Measurements from ENCODE around the gene FLYWCH1. TPM values are rescaled to one million over a fixed set of nuclear protein-coding genes. Genes with fewer than 3 reads are reported as not detected.

Gene FLYWCH1
- total RNA-seq, 1 donor from 2014 or later = 57.5 TPM

DNA sequence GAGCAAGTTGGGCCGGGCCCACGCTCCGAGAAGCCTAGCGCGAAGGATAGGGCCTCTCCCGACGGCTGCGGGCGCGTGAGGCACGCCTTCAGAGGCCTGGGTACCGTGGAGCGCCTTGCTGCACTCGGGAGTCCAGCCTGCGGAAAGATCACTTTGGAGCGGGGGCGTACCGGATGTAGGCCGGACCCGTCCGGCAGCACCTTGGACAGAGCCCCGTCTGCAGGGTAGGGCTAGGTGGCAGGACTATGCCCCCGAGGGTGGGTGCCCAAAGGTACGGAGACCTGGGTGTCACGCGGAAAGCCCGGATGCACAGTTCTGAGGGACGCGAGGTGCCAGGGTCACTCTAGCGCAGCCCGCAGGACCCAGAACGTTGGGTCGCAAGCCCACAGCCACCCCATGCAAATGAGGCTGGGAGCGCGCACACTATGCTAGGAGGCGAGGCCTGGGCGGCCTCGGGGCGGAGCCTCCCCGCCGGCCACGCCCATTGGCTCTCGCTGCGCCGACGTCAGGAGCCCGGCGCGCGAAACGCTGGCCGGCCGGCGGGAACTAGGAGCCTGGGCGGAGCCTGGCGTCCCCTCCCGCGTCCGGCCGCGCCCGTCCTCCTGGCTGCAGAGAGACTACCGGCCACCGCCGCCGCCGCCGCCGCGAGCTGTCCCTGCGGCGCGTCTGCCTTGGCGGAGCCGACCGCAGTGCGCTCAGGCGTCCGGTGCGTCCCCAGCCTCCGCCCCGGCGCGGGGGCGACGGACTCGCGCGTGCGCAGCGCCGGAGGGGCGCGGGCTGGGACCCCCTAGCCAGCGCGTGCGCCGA, 57.2 kb downstream of the FLYWCH1 start, which contains the start of gene PAQR4:
Gene PAQR4, plus strand, starts transcription at position 611 of the 807 bp plus-strand sequence. CDS start 327 bp downstream, outside the sequence.
- peak; percentile 87 for DNase-seq (ENCODE audit: low spot score)

- DNase-seq (ENCODE audit: low spot score) = peak; percentile 45
Measured at GRCh38 chr16:2969545-2970521, 58.1 kb downstream of the FLYWCH1 start.

DNA sequence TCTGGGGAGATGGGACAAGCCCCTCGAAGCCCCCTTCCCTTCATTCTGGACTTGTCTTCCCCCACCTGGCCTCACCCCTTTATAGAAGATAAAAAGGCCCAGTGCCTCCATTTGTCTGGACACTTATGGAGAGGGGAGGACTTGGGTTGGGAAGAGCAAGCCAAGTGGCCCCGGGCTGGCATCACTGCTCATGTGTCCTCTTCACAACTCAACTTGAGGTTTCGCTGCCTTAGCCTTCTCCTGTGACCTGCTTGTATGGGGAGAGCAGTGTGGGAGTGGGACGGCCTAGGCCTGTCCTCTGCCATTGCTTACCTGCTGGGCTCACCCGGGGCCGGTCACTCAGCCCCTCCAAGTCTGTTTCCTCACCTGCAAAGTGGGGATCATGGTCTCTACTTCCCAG, 58.8 kb downstream of the FLYWCH1 start:
- no peak for DNase-seq (ENCODE audit: low spot score)

DNA sequence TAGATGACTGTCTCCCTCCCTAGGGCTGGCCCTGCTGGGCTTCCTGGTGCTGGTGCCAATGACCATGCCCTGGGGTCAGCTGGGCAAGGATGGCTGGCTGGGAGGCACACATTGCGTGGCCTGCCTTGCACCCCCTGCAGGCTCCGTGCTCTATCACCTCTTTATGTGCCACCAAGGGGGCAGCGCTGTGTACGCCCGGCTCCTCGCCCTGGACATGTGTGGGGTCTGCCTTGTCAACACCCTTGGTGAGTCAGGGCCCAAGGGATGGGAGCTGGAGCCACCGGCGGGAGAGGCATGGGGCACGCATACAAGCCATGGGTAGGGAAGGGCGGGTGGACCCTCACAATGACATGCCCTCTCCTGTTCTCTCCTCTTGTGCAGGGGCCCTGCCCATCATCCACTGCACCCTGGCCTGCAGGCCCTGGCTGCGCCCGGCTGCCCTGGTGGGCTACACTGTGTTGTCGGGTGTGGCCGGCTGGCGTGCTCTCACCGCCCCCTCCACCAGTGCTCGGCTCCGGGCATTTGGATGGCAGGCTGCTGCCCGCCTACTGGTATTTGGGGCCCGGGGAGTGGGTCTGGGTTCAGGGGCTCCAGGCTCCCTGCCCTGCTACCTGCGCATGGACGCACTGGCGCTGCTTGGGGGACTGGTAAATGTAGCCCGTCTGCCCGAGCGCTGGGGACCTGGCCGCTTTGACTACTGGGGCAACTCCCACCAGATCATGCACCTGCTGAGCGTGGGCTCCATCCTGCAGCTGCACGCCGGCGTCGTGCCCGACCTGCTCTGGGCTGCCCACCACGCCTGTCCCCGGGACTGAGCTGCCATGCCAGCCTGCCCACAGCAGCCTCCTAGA, 59.6 kb downstream of the FLYWCH1 start:
- DNase-seq (ENCODE audit: low spot score) = no peak

- no peak for DNase-seq (ENCODE audit: low spot score)
Measured at GRCh38 chr16:2971985-2972784, 60.5 kb downstream of the FLYWCH1 start.

DNA sequence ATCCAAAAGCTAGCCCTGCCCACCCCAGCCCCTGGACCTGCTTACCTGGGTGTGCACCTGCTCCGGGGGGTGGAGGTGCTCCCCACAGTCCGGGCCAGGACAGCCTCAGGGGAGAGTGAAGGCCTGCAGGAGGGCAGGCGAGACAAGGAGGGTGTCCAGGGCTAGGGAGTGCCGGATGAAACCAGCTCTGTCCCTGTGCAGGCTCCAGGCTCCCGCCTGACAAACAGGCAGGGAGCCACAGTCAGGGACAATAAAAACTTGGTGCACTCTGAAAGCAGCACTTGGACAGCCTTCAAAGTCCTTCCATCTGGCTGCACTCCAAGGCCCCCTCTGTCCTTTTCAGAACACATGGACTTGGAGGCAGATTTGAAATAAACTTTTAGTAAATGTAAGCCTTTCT, 61.4 kb downstream of the FLYWCH1 start:
- no peak for DNase-seq (ENCODE audit: low spot score)

DNA sequence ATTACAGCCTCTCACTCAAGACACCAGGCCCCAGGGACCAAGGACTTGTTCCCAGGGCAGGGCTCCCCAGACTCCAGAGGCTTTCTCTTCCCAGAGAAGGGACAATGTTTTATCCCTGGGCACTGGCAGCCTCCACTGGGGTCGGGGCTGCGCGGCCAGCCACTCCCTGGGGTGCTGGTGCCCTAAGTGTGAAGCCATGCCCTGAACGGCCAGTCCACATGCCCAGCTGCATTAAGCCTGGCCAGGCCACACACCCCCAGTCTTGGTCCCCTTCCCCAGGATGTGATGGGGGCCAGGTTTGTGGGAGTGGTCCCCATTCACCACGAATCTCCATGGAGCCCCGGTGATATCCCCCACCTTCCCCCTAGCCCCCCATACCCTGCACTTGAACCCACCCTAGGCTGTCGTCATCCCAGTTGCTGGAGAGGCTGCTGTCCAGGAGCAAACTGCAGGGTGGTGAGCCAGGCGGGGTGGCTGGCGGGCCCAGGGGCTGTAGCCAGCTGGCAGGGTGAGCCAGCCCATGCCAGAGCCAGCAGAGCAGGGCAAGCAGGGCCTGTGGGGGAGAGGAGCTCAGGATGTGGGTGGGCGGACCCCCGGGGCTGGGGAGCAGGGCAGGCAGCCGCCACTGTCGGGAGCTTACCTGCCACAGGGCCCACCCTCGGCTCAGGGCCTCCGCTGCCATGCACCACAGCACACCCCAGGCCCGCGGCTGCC, 62.0 kb downstream of the FLYWCH1 start:
- no peak for DNase-seq (ENCODE audit: low spot score)

- no peak for DNase-seq (ENCODE audit: low spot score)
Measured at GRCh38 chr16:2974319-2975056, 62.8 kb downstream of the FLYWCH1 start.

DNA sequence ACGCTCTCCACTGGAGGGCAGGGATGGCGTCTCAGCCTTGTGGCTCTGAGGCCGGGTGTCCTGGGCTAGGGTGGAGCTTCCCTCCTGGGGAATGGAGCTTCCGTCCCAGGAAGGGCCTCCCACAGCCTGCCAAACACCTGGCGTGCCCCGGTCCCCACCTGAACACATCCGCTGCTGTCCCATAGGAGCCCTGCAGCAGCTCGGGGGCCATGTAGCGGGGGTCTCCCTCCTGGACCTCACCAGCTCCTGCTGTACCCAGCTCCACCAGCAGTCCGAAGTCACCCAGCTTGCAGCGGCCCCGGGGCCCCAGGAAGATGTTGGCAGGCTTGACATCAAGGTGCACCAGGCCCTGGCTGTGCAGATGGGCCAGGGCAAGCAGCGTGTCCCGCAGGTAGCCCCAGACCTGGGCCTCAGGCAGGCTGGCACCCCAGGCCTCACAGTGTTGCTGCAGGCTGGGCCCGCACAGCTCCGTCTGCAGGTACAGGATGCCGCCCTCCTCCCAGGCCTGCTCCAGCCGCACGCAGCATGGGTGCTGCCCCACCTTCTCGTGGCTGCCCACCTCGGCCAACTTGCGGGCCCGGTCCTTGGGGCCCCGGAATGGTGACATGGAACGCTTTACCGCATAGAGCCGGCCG, 63.5 kb downstream of the FLYWCH1 start:
- DNase-seq (ENCODE audit: low spot score) = no peak

- no peak for DNase-seq (ENCODE audit: low spot score)
Measured at GRCh38 chr16:2976201-2976600, 64.5 kb downstream of the FLYWCH1 start.

DNA sequence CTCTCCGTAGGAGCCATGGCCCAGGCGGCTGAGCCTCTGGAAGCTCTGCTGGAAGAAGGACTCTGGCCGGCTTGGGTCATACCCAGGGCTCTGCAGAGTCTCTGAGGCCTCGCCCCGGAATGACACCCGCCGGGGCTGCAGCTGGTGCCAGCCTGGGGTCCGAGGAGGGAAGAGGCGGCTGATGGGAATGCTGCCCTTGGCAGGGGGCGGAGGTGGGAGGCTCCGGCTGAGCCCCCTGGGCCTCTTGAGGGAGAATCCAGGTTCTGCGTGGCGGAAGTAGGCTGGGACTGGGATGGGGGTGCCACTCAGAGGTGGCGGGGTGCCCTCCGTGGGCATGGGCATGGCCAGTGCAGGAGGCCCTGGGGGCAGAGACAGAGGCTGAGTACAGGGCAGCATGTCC, 64.9 kb downstream of the FLYWCH1 start:
- DNase-seq (ENCODE audit: low spot score) = no peak

GRCh38 chr16:2977440-2977839, 65.7 kb downstream of the FLYWCH1 start:
- DNase-seq (ENCODE audit: low spot score) = peak; percentile 57

DNA sequence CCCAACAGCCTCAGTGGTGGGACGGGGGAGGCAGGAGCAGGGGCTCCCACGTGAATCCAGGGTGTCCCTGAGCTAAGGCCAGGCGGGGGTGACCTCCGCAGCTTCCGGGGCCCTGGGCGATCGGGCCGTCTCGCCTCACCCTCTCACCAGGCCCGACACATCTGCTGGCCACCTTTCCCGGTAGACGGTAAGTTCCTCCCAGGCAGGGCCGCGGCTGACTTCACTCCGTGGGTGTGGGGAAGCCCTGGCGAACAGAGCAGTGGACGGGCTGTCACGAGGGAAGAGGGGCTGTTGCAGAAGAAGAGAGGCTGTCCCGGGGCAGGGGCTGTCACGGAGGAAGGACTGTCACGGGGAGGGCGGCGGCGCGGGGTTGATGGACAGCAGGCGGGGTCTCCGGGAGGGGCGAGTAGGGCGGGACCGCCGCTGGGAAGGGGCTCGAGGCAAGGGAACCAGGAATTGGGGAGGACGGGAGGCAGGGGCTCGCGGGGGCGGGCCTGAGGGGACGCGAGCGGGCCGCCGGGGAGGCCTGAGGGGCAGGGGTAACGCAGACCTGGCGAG, 68.0 kb downstream of the FLYWCH1 start:
- no peak for DNase-seq (ENCODE audit: low spot score)

- DNase-seq (ENCODE audit: low spot score) = peak; percentile 93
Measured at GRCh38 chr16:2980227-2981176, 68.8 kb downstream of the FLYWCH1 start, which contains the start of gene PKMYT1. TSS of gene PKMYT1 (minus strand) at chr16:2980446. CDS start at chr16:2979657, 789 bp downstream.

DNA sequence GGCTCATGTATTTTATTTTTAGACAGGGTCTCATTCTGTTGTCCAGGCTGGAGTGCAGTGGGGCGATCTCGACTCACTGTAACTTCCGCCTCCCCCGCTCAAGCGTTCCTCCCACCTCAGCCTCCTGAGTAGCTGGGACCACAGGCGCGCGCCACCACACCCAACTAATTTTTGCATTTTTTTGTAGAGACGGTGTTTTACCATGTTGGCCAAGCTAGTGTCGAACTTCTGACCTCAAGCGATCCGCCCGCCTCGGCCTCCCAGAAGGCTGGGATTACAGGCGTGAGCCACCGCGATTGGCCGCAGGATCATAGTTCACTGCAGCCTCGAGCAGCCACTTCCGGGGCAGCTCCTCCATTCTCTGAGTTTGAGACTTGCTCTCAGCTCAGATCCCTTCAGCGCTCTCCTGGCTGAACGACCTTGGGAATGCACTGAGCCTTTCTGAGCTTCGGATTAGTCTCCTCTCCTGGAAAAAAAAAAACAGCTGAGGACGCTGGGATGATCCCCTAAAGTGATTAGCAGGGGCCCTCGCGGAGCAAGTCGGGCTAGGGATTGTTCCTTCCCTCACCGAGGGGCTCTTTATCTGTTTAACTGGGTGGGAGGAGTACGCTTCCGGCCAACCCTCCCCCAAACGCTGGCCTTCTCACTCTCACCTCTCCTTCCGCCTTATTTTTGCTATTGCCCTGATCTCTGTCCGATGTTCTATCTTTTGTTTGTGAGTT, 69.6 kb downstream of the FLYWCH1 start:
- no peak for DNase-seq (ENCODE audit: low spot score)

- no peak for DNase-seq (ENCODE audit: low spot score)
Measured at GRCh38 chr16:2981899-2982250, 70.1 kb downstream of the FLYWCH1 start.

DNA sequence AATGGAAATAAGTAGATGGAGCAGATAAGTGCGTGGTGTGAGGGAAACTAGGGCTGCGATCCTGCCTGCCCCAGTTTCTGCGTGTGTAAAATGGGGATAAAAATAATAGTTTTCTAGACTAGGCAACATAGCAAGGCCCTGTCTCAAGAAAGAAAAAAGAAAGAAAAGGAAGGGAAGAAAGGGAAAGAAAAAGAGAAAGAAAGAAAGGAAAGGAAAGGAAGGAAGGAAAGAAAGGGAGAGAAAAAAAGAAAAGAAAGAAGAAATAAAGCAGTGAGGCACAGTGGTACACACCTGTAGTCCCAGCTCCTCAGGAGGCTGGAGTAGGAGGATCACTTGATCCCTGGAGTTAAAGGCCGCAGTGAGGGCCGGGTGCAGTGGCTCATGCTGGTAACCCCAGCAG, 70.7 kb downstream of the FLYWCH1 start:
- no peak for DNase-seq (ENCODE audit: low spot score)

Data from mucosa of gallbladder (tissue), 1 donor.